Stimulated activated CD4-positive, alpha-beta T cell treated with anti-CD3 and anti-CD28 coated beads, Interleukin-15, amount 100 ng/mL, for 48 hours (primary cell): ENCODE measurements around the gene NMNAT3.

Experiments used
- DNase-seq, 2 donors: peaks; one replicate each; pipeline ENCODE4 v3.0.0-alpha.2; 2020; ENCODE audit warnings: low read depth in 2 of 2

Gene NMNAT3

DNA sequence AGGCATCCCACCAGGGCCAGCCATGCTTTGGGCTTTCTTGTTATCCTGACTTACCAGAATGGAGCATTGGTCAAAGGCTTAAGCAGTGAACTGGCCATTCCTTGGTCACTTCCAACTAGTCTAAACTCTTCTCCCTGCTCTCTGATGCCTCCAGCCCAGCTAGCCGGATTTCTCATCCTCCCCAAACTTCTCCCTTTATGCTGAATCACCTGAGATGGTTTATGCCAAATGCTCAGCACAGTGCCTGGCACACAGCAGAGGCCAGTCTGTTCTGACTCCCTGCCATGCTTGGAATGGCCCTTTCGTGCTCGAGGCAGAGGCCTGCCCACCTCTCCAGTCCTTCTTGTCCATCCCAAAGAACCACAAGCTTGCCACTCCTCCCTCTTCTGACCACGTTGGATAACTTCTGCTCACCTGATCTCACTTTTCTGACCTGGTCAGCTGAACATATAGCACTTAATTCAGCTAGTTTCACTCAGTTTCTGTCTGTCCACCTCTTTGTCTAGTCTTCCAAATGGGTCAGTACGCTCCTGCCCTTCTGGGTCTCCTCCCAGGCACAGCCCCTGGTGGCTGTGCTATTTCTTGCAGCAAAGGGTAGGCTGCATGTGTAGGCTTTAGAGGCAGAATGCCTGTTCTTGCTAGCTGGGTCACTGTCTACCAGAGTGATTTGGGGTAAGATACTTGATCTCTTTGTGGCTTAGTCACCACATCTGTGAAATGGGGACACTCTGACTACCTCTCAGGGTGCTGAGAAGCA, 136.1 kb downstream of the NMNAT3 start:
- DNase-seq: no peak

DNA sequence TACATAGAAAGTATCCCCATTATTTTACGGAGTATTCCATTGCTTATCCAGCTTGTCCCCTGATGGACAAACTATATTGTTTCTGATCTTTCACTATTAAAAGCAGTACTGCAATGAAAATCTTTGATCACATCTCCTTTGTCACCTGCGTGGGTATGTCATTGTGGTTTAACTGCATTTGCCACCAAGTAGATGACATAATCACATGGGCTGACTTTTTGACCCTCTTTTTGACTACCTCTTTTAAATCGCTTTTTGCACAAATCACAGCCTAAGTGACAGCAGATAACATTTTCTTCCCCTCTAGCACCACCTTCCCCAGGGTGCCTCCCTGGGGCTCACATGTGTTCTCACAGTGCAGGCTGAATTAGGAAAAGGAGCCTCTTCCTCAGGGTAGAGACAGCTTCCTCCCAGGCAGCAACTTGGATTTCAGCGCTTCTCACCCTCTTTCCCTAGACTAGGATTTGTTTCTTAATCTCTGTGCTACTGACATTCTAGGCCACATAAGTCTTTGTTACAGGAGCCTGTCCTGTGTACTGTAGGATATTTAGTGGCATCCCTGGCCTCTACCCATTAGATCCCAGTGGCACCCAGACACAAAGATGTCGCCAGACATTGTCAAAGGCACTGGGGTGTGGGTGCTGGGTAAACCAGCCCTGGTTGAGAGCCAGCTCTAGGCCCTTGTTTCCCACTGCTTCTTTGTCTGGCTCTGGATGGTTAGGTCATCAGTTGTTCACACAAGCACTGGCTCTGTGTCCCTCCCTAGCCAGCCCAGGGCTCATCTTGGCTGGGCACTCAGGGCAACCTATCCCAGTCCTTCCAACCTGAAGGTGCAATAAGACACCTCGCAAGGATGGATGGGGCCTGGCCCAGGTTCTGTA, 136.9 kb downstream of the NMNAT3 start:
- DNase-seq: no peak

DNA sequence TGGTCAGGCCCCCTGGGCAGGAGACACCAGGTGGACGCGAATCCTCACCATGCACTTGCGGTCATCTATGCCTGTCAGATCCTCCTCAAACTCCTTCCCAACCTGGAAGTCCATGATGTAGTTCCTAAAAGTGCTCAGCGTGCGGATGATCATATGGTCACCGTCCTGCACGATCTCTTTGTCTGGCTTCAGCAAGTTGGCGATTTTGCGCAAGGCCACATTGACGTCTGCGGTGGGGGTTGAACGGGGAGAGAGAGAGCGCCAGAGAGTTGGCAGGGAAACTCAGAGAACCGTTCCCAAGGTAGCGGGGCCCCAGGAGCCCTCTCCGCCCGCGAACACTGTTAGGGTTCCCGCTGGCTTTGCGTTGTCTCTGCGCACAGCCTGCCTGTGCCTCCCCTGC, 139.0 kb downstream of the NMNAT3 start:
- DNase-seq: no peak

DNA sequence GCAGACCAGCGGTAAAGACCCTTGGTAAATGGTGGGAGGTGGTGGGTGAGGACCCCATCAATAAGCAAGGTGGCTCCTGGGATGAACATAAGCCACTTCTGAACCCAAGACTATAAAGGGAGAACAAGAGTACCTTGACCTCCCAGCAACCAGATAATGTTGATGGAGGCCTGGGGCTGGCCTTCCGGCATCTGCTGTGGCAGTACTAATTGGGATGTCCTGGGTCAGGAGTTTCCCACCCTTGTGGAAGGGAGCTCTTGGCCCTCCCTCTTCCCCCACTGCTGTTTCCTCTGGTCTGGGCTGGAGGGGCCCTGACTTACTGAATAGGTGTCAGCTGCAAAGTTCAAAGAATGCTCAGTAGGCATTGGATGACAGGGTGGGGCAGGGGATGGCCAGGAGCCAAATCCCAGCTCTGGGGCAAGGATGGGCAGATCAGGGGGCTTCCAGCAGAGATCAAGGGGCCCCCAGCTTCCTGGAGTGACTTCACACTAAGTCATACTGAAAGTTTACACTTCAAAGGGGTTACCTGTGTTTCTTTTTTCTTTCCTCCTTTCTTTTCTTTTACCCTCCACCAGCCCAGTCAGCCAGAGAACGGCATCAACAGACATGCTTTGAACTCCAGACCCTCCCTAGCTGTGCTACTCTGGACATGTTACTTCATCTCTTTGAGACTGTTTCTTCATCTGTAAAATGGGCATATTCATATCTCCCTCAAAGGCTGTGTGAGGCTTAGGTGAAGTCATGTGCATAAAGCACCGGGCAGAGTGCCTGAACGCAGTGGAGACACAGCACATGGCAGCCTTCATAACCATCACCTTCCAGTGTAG, 139.8 kb downstream of the NMNAT3 start:
- no peak for DNase-seq

DNA sequence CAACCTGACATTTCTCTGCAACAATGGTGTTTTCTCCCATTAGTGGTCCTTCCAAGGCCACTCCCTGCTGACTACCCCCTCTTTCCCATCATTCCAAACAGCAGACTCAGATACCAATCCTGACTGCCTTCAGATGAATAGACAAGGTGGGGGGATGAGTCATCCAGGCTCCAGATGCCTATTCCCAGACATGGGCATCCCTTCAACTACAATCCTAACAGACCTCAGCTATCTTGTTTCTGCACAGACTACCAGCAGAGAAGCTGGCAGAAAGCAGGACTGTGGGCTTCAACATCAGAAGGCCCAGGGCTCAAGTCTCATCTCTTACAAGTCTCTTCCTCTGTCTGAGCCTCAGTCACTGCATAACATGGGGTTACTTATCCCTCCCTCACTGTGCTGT, 140.4 kb downstream of the NMNAT3 start:
- DNase-seq: no peak

DNA sequence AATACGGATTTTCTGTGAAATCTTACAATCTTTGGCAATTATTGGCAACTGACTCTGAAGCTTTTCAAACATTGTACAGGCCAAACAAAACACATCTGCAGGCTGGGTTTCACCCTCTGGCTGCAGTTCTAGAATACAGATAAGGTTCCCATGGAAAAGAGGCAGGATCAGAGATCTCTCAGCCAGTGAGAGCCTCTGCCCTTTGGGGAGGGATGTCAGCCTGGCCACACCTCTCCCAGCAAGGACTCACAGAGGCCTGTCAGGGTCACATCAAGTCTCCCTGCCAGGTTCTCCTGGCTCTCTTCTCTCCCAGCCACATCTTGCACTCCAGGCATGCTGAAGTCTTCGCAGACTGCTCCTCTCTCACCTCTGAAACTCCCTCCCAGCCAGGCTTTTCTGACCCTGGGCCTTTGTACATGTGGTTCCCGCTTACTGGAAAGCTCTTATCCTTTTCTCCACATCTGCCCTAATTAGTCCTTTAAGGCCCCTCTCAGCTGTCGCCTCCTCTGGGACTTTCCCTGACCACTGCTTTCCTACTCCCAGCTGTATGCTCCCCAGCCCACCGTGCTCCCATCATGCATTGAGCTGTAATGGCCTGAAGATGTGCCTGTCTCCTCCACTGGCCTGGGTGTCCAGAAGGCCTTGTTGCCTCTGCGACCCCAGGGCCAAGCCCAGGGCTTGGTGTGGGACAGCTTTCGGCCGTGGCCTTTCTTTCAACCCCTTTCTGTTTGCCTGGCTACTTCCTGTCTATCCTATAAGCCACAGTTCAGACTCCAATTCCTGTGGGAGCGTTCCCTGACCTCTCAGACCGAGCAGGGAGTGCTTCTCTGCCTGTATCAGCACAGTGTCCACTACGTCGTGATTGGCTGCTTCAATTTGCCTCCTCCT, 142.5 kb downstream of the NMNAT3 start:
- no peak for DNase-seq

DNA sequence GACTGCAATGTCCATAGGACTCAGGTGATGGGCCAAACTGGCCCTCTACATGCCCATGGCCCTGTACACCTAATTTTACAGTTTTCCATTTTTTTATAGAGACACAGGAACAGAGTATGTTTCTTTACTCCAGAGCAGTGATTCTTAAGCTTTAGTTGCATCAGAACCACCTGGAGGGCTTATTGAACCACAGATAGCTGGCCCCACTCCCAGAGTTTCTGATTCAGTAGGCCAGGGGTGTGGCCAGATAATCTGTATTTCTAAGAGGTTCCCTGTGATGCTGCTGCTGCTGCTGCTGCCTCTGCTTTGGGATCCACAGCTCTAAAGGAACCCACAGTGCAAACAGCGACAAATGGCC, 143.3 kb downstream of the NMNAT3 start:
- DNase-seq: no peak

DNA sequence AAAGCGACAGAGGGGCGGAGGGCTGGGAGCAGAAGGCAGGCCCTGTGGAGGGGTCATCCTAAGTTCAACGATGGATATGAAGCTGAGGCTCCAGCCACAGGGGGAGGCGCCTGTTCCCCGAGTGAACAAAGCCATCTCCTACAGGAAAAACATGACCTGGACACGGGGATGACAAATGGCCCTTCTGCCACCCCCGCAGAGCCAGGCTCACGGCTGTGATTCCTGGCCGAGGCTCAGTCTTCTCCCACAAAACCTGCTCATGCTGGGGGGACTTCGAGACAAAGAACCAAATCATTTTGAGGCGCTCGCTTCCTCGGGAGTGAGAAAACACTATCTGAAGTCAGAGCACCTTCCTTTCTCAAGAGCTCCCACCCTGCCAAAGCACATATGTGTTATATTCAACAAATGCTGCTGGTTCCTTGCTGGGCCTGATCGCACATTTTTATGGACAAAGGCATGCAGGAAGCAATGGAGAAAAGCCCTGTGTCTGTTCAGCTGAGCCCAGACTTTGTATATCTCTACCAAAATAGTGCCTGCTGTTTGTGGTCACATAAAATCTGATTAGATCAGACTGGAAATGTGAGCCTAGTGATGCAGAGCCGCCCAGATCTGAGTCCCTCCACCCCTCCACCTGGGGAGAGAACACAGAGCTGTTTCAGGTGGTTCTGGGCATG, 143.9 kb downstream of the NMNAT3 start:
- DNase-seq: no peak

DNA sequence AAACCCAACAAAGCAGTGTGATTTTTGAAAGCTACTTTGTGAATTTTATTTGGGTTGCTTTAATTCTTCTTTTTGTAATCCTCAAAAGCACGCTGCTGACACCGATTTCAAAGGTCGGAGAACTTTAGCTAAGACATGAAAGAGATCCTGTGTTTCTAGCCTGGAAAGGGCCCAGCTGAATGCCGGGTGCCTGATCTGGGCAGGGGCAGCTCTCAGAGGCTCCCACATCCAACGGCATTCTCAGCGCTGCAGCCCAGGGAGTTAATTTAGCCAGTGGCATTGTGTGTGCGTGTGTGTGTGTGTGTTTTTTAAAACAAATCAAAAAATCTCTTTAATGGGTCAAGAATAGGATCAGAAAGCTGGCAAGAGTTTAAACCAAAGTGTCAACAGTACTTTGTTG, 144.8 kb downstream of the NMNAT3 start:
- no peak for DNase-seq

DNA sequence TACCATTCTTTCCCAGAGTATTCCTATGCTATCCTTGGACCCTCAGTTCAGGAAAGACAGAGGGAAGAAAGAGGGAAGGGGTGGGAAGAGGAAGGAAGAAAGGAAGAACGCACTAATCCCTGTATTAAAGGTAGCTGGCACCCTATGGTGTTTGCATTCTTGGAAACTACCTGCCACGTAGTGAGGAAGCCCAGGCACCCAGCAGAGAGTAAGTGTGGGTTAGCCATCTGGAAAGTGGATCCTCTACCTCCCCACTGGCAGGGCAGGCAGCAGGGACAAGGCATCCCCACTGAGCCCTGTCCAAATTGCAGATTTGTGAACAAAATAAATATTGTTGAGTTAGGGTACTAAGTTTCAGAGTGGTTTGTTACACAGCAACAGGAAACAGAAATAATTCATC, 147.1 kb downstream of the NMNAT3 start:
- no peak for DNase-seq

DNA sequence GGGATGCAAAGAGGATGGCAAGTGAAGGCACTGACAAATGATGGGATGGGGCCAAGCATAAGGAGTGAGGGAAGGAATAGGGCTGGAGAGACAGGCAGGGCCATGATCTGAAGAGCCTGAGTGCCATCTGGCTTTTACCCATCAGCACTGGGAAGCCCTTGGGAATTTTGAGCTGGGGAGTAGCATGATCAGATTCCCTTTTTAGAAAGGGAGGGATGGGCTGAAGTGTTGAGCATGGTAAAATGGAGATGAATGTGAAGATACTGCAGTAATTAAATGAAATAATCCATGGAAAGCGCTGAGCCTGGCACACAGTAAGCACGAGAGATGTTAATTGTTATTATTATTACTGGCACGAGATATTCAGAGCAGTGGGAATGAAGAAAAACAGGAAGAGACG, 148.1 kb downstream of the NMNAT3 start:
- no peak for DNase-seq

DNA sequence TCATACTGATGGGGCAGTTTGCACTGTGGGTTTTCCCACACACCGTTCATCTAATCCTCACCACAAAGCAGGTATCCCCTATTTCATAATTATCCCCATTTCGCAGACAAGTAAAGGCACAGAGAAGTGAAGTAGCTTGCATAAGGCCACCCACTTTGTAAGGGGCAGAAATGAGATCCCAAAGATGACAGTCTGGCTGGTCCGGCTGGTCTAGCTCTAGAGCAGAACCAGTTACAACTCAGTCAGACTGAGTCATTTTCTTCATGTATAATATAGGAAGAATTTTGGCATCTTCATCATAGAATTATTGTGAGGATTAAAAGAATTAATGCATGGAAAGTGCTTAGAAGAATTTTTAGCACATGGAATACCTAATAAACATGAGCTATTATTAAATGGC, 148.8 kb downstream of the NMNAT3 start:
- no peak for DNase-seq

DNA sequence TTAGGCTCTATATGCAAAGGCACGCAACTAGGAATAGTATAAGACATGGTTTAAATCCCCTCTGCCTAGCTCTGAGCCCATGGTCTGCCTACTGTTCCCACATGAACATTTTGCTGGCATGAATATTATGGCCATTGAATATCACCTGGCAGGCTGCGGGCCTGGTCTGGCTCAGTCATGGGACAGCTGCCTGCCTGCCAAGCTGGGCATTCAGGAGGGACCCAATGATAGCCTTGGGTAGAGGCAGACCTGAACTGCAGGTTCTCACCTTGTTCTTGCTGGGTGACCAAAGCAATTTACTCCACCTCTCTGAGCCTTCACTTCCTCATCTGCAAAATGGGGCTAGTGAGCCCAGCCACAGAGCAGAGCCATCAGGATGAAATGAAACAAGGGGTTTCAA, 149.5 kb downstream of the NMNAT3 start:
- DNase-seq: no peak

DNA sequence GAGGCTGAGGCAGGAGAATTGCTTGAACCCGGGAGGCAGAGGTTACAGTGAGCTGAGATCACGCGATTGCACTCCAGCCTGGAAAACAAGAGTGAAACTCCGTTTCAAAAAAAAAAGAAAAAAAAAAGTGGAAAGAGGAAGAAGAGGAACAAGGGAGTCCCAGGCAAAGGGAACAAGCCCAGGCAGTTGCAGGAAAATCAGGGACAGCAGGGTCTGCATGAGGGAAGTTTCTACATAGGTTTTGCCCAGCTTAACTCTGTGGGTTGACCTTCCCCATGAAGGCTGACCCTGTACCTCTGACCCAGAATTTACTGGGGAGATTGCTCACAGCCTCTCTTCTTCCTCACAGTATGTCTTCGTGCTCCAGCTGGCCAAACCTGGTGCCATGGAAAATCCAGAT, 150.5 kb downstream of the NMNAT3 start:
- DNase-seq: no peak

DNA sequence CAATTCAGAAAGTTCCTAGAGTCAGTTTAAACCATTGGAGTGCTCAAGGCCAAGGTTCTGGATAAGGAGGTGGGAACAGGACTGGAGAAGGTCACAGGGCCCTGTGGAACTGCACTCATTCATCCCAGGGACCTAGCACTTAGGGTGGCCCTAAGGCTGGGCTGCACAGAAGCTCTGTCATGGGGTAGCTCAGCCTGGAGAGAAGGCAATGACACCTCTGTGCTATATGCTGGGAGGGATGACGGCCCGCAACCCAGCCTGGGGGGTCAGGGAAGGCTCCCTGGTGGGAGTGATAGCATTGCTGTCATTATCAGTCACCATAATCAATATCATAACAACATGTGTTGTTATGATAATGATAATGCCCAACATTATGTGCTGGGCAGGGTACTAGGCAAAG, 151.6 kb downstream of the NMNAT3 start:
- DNase-seq: no peak

DNA sequence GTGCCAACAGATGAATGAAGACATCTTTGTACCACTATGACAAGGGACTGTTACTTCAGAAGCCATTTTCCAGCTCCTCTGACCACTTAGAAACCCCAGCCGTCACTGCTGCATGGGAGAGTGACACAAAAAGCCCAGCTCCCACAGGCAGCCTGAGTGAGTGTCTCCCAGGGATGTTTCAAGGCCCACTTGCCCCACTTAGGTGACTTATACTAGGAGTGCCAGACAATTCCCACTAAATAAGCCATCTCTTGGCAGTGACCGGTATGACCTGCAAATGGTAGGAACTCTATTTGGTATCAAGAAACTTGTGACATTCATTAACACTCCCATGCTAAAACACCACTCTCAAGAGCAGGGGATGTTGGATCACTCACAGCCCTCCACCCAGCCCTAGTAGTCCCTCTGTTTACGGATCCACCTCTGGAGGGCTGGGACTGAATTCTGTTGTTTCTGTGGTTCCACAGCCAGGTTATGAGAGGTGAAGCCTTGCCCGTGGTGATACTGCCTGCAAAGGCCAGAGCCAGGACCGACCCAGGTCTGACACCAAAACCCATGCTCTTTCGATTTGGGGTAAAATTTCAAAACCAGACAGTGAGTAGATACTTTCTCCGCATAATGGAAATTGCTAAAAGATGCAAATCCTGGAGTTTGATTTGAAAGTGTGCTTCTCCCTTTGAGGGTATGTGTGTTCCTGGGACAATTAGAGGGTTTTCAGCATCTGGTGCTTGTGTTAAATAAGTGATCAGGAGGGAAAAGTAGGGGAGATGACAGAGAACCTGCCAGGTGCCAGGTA, 152.7 kb downstream of the NMNAT3 start:
- DNase-seq: no peak

DNA sequence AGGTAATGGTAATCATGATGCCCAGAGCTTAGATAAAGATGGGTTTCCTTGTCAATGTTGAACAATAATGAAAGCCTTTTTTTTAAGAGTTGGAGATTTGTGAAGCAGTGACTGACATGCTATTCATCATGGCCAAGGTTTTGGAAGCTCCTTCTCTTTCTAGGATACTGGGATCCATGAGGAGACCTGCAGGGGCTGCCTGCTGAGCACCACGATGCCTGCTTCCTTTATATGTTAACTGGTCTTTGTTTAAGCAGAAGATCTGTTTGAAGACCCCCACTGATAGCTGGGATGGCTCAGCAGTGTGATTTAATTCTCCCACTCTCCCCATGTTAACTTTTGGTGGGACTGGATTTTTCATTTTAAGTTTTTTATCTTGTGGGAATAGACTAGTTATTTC, 154.1 kb downstream of the NMNAT3 start:
- DNase-seq: no peak

DNA sequence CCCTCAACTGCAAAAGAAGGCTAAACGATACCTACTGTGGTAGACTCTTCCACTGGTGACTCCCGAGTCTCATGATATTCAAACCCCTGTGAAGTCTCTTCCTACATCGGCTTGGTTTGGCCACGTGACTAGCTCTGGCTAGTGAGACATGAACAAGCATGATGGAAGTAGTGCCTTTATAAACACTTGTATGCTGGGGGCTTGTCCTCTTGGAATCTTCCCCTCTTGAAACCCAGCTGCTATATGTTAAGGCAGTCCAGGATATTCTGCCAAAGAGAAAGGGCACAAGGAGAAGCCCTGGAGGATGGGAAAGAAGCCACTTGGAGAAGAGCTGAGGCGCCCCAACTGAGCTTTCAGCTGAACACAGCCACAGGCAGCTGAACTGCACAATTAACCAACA, 154.6 kb downstream of the NMNAT3 start:
- DNase-seq: no peak

DNA sequence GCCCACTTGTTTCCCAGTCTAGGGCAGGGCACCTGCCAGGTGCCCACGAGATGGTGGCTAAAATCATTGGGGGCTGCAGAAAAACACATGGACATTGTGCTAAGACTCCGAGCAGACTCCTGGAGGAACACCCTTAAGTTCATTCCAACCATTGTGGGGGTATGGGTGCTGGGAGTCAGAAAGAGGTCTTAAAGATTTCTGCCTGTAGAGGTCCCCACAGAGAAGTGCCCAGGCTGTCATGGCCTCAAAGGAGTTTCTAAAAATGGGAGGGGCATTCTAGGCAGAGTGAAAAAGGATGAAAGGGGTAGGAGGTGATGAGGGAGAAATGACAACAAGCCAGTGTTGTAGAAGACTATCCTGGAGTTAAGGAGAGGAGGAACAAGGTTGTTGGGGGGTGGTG, 155.4 kb downstream of the NMNAT3 start:
- DNase-seq: no peak

DNA sequence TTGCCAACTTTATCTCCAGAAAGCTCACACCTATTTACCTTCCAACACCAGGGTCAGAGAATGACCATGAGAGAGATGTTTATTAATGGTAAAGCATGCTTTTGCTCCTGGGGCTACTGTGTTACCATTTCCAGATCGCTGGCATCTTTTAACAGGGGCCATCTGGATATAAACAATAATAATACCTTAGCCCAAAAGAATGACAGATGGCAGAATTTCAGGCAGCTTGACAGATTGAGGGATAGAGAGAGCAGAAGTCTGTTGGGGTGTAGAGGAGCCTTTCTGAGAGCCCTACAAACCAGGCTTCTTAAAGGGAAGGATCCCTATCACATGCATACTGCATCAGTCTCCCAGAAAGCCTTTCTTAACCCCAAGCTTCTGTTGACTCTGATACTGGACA, 156.0 kb downstream of the NMNAT3 start:
- DNase-seq: no peak
